Activated T-helper 1 cell treated with Interleukin-2 at 50 U/mL for 16 hours (primary cell): ENCODE data around the gene CELA2B.
"Not testable (repeated sequence)": the region's sequence is repeated elsewhere in the genome, so short reads cannot be mapped to it uniquely, and the experiment has no call there.

Experiments
- DNase-seq: peaks from one replicate; pipeline ENCODE4 v3.0.0-alpha.2; 2020; ENCODE audit warnings: low read depth

The CELA2B gene

GRCh38 chr1:15469361-15469760 is 6.5 kb upstream of the CELA2B start:
- no peak for DNase-seq

DNA sequence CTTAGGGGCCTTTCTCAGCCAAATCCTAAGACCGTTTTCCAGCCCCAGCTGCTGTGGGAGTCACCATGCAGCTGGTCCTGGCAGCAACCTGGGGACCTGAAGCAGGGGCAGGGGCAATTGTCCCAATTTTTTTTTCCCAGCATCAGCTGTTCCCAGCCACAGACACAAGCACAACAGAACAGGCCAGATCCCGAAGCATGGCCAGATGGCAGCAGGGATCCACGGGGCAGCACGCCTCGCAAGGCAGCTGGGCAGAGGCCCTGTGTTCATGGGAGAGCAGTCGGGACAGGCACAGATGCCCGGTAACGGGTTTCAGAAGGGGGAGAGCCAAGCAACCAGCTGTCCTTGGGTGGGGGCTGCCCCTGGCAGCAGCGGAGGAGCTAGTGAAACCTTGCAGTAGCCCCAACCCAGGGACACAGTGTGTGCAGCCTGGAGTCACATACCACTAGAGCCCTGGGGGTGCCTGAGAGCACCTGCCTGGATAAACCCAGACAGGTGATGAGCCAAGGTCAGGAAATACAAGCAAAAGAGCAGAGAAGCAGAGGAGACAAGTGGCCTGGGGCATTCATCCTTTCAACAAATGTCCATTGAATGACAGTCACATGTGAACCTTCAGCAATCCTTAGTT is 6.0 kb upstream of the CELA2B start:
- DNase-seq, result not testable (repeated sequence)

GRCh38 chr1:15471067-15471466 is 4.8 kb upstream of the CELA2B start:
- DNase-seq, result not testable (repeated sequence)

- DNase-seq, result not testable (repeated sequence)
Observed at GRCh38 chr1:15471723-15472122, 4.2 kb upstream of the CELA2B start.

- no peak for DNase-seq
Observed at GRCh38 chr1:15472587-15472986, 3.3 kb upstream of the CELA2B start.

- no peak for DNase-seq
Observed at GRCh38 chr1:15476927-15477326, 1.0 kb downstream of the CELA2B start.

- no peak for DNase-seq
Observed at GRCh38 chr1:15477646-15478212, 1.8 kb downstream of the CELA2B start.

- no peak for DNase-seq
Observed at GRCh38 chr1:15479654-15480347, 3.9 kb downstream of the CELA2B start.

DNA sequence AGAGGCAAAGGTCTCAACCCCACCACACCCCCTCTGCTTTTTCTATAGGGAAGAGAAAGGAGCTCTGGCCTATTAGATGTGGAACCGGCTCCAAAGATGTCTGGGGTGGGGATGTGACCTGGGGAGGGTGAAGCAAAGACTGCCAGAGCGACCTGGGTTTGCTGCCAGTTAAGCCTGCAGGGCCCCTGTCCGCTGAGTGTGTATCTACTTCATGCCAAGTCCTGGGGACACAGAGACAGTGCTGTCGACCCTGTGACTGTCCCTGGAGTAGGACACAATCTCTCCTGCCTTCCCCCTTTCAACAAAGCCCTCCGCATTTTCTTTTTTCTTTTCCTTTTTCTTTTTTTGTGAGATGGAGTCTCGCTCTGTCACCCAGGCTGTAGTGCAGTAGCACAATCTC is 6.6 kb downstream of the CELA2B start:
- DNase-seq, result not testable (repeated sequence)

DNA sequence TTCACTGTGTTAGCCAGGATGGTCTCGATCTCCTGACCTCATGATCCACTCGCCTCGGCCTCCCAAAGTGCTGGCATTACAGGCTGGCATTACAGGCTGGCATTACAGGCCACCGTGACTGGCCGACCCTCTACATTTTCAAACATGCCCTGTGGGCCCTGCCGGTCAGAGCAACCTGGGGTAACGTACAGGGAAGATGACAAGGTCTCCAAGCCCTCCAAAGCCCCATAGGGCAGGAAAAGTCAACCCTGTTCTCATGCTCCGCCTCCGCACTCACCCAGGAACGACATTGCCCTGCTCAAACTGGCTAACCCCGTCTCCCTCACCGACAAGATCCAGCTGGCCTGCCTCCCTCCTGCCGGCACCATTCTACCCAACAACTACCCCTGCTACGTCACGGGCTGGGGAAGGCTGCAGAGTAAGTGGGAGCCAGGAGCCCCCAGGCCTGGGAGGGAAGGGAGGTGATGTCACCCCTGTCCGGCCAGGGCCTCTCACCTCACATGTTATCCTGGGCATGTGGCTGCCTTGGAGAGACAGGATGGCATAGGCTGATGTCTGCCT is 7.2 kb downstream of the CELA2B start:
- DNase-seq, result not testable (repeated sequence)

DNA sequence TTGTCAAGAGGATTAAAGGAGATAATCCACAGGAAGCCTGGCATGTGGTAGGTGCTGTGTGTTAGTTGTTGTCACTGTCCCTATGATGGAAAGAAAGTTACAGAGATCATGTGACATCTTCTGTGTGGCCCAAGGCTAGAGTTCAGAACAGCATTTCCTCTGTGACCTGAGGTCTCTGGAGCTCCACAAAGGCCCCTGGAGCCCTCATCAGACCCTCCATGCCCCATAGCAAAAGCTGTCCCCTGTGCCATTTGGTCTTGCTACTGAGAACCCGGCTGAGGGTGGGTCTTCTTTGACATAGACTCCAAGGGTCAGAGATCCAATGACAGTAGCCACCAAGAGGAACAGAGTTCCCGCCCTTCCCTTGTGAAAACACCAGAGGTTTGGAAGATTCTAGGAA is 8.1 kb downstream of the CELA2B start:
- DNase-seq, result no peak

DNA sequence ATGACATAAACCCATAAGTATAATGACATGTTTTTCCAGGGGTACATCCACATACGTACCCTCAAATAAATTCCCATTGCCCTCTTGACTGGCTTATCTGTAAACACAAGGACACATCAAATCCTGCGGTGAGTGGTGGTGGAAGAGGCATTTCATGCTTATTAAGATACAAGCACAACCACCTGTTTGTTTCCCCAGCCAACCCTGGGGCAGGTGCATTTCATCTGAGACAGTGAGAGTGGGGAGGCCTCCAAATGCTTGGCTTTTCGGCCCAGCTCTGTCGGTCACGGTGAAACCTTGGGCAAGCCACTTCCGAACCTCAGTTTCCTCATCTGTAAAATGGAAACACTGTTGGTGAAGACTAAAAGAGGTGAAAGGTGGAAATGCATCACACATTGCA is 8.5 kb downstream of the CELA2B start:
- DNase-seq, result not testable (repeated sequence)

GRCh38 chr1:15485636-15486035 is 9.7 kb downstream of the CELA2B start:
- DNase-seq, result no peak

DNA sequence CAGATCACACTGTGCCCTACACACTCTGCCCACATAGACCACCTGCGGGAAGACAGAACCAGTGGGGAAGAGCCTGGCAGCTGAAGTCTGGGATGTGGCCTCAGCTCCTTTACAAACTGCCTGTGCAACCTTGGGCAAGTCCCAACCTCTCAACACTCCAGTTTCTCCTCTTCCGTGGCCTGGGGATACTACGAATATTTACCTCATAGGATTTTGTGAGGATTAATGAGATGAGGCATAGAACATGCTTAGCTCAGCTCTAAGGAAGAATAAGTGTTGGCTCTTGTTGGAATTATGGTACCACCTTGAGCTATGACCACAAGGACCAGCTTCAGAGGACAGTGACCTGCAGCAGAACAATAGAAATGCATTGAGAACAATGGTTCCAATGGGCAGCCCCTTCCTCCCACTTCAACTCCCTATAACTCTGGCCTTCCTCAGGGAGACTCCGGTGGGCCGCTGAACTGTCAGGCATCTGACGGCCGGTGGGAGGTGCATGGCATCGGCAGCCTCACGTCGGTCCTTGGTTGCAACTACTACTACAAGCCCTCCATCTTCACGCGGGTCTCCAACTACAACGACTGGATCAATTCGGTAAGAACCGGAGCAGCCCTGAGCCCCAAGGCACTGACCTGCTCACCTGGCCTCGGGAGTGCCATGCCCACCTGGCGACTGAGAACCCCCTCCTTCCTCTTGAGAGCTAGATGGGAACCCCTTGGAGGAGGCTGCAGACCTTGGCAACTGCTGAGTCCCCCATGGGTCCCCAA is 11.1 kb downstream of the CELA2B start:
- not testable (repeated sequence) for DNase-seq

GRCh38 chr1:15488371-15488770 is 12.5 kb downstream of the CELA2B start:
- DNase-seq, result no peak

GRCh38 chr1:15489052-15489736 is 13.3 kb downstream of the CELA2B start:
- DNase-seq, result no peak

GRCh38 chr1:15491010-15491409 is 15.1 kb downstream of the CELA2B start:
- DNase-seq, result not testable (repeated sequence)

GRCh38 chr1:15492596-15492995 is 16.7 kb downstream of the CELA2B start:
- DNase-seq, result no peak

DNA sequence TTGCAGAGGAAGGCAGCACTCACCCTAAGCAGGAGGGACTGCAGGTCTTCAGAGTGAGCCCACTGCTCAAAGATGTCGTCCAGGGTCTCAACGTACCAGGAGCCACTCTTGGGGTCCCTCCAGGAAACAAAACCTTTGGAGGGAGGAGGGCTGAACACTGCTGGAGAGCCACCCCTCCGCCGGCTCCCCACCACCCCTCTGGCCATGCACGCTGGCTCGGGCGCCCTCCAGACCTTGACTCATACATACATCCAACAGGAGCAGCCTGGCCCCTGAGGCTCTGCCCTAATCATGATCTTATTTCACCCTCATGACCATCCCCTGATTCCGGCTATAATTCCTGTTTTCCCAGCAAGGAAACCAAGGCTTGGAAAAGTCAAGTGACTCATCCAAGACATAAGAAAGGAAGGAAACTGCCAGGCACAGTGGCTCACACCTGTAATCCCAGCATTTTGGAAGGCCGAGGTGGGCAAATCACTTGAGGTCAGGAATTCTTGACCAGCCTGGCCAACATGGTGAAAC is 18.0 kb downstream of the CELA2B start:
- DNase-seq, result no peak

- DNase-seq, result no peak
Observed at GRCh38 chr1:15500184-15501178, 24.6 kb downstream of the CELA2B start.
